GM19467 (cell line): ENCODE measurements around the gene TRPC6.
A peak's percentile ranks its signal among the peaks of the same experiment; 100 is the strongest.

ENCODE experiments used
- ATAC-seq: cut with Tn5 transposase; IDR thresholded peaks from one replicate; pipeline ENCODE4 v1.9.1; 2021; ENCODE audit warnings: mild to moderate bottlenecking, moderate library complexity; ENCODE audit not compliant: unreplicated experiment

TRPC6 gene

GRCh38 chr11:101583251-101584128 is at the start of gene TRPC6:
TSS of gene TRPC6 (minus strand) at chr11:101584007. CDS start at chr11:101583503, 504 bp downstream.
- no peak for ATAC-seq

DNA sequence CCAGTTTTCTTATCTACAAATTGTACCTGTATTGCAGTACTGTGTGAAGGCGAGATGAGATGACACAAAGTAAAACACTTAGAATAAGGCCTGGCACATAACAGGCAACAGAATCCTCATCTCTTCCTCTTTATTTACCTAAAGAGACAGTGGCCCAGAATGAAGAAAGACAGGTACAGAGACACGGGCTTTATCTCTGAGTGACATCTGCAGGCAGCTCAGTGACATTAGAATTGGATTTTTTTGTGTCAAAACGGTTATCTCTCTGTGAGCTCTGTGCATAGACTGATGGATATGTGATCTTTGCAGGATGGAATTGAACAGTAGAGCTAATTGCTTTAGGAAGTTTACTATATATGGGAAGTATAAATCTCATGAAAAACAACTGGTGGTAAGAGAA is 36.2 kb upstream of the TRPC6 start:
- ATAC-seq = no peak

- ATAC-seq = no peak
Observed at GRCh38 chr11:101618709-101619108, 34.9 kb upstream of the TRPC6 start.

DNA sequence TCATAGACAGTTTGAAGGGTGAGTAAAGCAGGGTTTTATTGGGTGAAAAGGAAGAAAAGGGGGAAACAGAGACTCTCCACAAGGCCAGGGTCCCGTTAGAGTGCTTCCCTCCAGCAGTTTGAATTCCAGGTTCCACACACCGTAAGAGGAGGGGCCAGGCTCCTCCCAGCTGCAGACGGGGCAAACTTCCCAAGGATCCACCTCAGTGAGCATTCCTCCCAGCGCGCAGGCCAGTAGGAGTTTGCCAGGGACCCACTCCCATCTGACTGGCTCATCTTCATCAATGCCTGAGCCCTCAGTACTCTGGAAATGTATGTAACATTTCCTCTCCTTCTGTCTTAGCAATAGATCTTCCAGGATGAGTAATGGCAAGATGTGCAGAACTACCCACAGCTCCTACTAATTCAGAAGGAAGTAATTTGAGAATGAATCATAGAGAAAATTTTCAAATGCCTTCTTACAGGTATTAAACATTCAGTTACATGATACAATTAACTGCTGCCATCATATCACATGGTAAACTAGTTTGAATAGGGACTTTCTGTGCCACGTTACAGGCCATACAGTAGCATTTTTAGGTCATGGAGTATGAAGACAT is 34.0 kb upstream of the TRPC6 start:
- ATAC-seq = no peak

GRCh38 chr11:101612481-101612880 is 28.7 kb upstream of the TRPC6 start:
- no peak for ATAC-seq

GRCh38 chr11:101600924-101601323 is 17.1 kb upstream of the TRPC6 start:
- no peak for ATAC-seq

DNA sequence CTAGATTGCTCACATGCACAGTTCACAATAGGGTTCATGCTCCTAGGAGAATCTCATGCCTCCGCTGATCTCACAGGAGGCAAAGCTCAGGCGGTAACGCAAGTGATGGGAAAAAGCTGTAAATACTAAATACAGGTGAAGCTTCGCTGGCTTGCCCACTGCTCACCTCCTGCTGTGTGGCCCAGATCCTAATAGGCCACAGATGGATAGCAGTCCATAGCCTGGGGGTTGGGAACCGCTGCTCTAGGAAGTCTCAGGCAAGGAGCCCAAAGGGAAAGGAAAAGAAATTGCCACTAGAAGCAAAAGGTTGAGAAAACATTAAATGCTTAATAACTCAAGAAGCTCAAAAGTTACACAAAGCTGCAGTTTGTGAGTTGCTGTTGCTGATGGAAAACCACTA is 3.2 kb upstream of the TRPC6 start:
- no peak for ATAC-seq

- ATAC-seq = no peak
Observed at GRCh38 chr11:101584655-101585054, 848 bp upstream of the TRPC6 start.

DNA sequence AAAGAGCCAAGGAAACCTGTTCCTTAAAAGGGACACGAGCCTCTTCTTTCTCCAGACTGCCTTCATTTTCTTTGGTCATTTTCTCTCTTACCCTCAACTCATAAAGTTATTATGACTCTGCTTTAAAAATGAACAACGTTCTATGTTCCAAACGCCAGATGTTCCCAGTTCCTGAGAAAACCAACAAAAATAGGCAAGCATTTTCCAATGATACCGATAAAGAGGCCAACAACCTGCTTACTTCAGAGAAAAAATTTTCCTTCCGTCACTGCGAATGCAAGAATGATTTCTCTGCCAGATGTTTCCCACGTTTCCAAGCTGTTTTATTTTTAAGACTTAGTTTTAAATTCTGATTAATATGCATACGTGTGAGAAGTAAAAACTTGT is 315 bp upstream of the TRPC6 start:
- ATAC-seq = no peak

- no peak for ATAC-seq
Observed at GRCh38 chr11:101582989-101583250, 887 bp downstream of the TRPC6 start.

DNA sequence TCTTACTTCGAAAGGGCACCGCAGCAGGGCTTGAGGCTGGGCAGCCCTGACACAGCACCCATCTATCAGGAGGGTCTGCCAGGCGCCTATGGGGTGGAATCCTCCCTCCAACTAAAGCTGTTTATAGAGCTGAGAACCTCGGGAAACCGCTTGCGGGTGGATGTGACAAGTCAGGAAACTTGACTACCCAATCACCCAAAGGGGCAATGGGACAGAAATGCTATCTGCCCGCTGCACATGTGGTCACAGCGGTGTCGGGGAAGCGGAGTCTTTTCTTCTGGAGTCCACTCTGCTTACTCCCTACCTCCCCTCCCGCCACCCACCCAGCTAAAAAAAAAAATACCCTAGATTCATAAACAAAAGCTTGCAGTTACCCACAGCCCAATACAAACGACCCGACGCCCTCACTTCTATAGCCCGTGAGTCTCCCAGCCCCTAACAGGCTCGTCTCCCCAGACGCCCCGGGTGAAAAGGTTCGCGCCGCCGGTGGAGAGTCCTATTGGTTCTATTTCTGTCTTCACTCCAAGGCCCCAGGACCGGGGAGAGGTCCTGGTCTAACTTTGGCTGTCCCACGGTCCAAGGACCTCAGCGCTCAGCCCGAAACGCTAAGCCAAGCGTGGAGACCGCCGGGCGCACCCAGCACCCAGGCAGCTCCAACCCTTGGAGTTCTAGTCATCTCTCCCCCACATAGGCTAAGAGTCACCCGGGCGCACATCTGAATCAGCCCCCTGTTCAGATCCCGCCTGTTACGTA is 1.4 kb downstream of the TRPC6 start:
- no peak for ATAC-seq

- no peak for ATAC-seq
Observed at GRCh38 chr11:101577461-101577860, 6.3 kb downstream of the TRPC6 start.

GRCh38 chr11:101576456-101576855 is 7.4 kb downstream of the TRPC6 start:
- no peak for ATAC-seq

GRCh38 chr11:101574886-101575285 is 8.9 kb downstream of the TRPC6 start:
- ATAC-seq = no peak

GRCh38 chr11:101567071-101567470 is 16.7 kb downstream of the TRPC6 start:
- ATAC-seq = no peak

DNA sequence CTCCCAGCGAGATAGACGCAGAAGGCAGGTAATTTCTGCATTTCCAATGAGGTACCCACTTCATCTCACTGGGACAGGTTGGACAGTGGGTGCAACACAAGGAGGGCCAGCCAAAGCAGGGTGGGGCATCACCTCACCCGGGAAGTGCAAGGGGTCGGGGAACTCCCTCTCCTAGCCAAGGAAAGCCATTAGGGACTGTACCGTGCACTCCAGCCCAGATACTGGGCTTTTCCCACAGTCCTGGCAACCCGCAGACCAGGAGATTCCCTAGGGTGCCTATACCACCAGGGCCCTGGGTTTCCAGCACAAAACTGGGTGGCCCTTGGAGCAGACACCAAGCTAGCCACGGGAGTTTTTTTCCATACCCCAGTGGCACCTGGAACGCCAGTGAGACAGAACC is 17.2 kb downstream of the TRPC6 start:
- ATAC-seq = no peak

DNA sequence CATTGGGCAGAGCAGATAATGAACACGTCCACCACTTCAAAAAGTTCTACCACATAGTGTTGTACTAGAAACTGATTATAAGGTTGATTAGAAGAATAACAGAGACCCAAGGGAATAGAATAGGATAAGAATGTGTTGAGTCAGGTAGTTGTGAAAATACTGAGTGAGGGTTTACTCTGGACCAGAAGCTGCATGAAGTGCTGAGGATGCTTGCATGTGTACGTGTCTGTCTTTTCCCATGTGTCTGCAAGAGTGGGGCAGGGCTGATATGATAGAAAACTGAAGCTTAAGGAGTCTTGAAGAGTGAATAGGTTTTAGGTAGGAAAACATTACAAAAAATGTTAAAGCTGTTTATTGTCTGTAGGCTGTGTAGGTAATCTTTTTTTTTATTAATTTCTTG is 20.6 kb downstream of the TRPC6 start:
- no peak for ATAC-seq

DNA sequence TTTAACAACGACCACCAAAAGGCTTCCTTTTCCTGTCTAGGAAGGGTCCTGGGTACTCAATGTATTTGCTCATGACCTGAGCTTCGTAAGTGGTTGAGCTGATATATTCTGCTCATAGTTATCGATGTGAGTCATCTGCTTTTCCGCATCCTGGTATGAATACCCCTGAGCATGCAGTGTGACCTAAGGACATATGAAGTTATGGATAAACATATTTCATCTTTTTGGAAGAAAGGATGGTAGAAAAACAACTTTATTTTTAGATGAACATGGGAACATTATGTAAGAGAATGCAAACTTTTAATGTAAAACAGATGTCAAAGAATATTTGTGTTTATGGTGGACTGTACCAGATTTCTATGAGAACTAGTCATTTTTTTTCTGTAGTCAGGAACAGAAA is 28.4 kb downstream of the TRPC6 start:
- ATAC-seq = no peak

DNA sequence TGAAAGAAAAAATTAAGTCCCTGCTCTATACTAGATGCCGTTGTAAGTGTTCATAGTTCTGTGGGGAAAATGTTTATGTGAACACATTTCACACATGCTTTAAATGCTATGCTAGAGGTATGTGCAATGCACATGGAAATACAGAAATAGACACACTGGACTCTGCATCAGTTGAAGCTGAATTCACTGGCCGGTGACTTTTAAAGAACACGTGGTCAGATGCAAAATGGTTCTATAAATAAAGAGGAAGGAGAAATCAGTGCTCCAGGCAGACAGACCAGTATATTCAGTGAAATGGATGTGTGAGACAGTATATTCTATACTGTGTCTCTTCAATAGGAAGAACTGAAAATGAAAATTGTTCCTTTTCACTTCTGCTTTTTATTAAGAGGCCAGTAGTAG is 29.9 kb downstream of the TRPC6 start:
- ATAC-seq = peak; percentile 97

DNA sequence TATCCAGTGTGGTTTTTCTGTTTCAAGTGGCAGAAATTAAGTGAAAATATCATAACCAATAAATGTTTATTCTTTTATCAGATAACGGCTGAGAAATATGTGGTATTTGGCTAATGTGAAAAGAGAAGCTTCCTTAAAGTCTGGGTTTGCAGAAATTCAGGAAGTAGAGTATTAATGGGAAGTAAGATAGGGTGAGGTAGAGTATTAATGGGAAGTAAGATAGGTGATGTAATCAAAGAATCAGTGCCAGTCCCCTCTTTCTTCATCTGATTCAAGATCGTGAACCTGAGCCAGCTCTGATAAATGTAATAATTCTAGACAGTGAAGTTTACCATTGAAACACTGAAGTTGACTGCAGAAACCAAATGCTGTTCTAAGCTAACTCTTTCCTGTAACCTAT is 30.9 kb downstream of the TRPC6 start:
- no peak for ATAC-seq

- no peak for ATAC-seq
Observed at GRCh38 chr11:101528541-101528940, 55.3 kb downstream of the TRPC6 start.

GRCh38 chr11:101523634-101524260 is 60.1 kb downstream of the TRPC6 start:
- no peak for ATAC-seq
